Central memory CD4-positive, alpha-beta T cell (primary cell): Measurements from ENCODE around the gene ERVK3-1.

Source experiments
- DNase-seq: peaks from one replicate; pipeline ENCODE4 v3.0.0; 2022

Gene ERVK3-1

GRCh38 chr19:58364146-58364545 is 59.0 kb downstream of the ERVK3-1 start:
- DNase-seq, result no peak
